Upper lobe of left lung (tissue), 4 donors: ENCODE measurements around the gene FFAR2.

Source experiments
- POLR2A ChIP-seq, 4 donors: fragments of 450-650 bp; IDR thresholded peaks; one replicate each; pipeline ENCODE4 v1.5.1; 2016 to 2017; ENCODE audit warnings: antibody characterized with exemption in 4 of 4, mild to moderate bottlenecking in 2 of 4
- TF ChIP-seq, protein P1 (sequence below), 6 experiments: fragments of 450-650 bp in 4 of 6; fragments of 200-600 bp in 2 of 6; sonication (generic) in 2 of 6; IDR thresholded peaks; one replicate each; pipeline ENCODE4 v1.5.1; 2016 to 2019; ENCODE audit warnings: antibody characterized with exemption in 6 of 6

- TF ChIP-seq POLR2A (IDR thresholded peaks at IDR 0.05) = no peak
- TF ChIP-seq, protein P1, sequence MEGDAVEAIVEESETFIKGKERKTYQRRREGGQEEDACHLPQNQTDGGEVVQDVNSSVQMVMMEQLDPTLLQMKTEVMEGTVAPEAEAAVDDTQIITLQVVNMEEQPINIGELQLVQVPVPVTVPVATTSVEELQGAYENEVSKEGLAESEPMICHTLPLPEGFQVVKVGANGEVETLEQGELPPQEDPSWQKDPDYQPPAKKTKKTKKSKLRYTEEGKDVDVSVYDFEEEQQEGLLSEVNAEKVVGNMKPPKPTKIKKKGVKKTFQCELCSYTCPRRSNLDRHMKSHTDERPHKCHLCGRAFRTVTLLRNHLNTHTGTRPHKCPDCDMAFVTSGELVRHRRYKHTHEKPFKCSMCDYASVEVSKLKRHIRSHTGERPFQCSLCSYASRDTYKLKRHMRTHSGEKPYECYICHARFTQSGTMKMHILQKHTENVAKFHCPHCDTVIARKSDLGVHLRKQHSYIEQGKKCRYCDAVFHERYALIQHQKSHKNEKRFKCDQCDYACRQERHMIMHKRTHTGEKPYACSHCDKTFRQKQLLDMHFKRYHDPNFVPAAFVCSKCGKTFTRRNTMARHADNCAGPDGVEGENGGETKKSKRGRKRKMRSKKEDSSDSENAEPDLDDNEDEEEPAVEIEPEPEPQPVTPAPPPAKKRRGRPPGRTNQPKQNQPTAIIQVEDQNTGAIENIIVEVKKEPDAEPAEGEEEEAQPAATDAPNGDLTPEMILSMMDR (IDR thresholded peaks at IDR 0.05) = no peak
These were observed 39.5 kb upstream of the FFAR2 start for GRCh38 chr19:35408284-35409171.
